GM19467 (cell line): Measurements from ENCODE around the gene CSNK2A1.
"Not testable (repeated sequence)": the region's sequence is repeated elsewhere in the genome, so short reads cannot be mapped to it uniquely, and the experiment has no call there.

Source experiments
- ATAC-seq: cut with Tn5 transposase; IDR thresholded peaks from one replicate; pipeline ENCODE4 v1.9.1; 2021; ENCODE audit warnings: mild to moderate bottlenecking, moderate library complexity; ENCODE audit not compliant: unreplicated experiment

CSNK2A1 gene

GRCh38 chr20:536426-537010 lies 7.1 kb downstream of the CSNK2A1 start:
- ATAC-seq, result no peak

GRCh38 chr20:535958-536357 lies 7.6 kb downstream of the CSNK2A1 start:
- ATAC-seq, result no peak

DNA sequence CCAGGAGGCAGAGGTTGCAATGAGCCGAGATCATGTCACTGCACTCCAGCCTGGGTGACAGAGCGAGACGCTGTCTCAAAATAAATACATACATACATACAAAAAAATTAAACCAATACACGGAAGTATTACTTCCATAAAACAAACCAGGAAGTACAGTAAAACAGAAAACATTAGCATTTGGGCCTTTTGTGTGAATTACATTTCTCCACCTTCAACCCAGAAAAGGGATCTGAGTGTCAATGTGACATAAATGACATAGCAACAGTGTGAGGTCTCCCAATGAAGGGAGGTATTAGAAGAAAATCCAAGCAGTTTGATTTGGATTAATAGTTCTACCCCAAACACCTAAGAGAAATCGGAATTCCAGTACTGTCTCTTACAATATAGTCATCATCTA lies 10.1 kb downstream of the CSNK2A1 start:
- no peak for ATAC-seq

DNA sequence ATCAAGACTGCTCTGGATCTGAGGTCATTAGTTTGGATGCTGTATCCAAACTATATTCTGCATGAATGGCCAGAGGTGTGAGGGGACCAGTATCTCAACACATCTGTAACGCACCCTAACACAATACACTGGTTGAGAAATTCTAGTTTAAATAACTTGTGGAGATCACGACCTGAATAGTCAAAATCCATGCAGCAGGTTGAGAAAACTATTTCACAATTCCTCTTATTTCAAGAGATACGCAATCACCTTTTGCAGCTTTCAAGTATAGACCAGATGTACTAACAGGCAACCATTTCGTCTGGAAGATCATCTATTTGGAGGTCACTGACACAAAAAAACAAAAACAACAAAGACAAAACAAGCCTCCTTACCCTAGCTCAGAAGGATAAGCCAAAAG lies 11.1 kb downstream of the CSNK2A1 start:
- no peak for ATAC-seq

DNA sequence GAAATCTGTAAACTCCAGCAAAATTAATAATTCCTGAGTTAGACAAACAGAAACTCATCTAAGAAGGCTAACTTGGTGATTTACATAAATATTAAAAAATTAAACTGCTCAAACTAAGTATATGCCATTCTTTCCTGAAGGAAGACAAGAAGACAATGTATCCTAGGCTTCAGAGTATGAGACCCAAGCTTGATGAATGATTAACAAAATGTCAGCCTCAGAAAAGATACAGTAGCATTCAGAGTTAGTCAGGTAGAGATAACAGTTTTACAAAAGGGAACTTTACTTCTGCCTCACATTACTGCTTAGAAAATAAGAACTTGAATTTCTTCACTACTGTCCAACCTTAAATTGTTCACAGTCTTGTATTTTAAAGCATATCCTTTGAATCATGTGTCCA lies 12.0 kb downstream of the CSNK2A1 start:
- no peak for ATAC-seq

- ATAC-seq, result no peak
These were observed 13.3 kb downstream of the CSNK2A1 start for GRCh38 chr20:530321-530720.

- ATAC-seq, result no peak
These were observed 14.5 kb downstream of the CSNK2A1 start for GRCh38 chr20:528923-529604.

DNA sequence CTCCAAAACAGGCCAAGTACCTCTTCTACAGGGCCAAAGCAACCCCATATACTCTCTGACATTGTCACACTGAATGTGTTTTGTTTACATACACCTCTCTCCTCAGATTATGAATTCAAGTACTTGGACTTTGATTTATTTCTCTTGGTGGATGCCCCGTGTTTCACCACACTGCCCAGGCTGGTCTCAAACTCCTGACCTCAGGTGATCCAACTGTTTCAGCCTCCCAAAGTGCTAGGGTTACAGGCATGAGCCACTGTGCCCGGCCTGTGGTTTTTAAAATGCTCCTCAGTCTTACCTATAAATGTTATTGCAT lies 16.1 kb downstream of the CSNK2A1 start:
- no peak for ATAC-seq

- ATAC-seq, result no peak
These were observed 21.7 kb downstream of the CSNK2A1 start for GRCh38 chr20:521860-522259.

DNA sequence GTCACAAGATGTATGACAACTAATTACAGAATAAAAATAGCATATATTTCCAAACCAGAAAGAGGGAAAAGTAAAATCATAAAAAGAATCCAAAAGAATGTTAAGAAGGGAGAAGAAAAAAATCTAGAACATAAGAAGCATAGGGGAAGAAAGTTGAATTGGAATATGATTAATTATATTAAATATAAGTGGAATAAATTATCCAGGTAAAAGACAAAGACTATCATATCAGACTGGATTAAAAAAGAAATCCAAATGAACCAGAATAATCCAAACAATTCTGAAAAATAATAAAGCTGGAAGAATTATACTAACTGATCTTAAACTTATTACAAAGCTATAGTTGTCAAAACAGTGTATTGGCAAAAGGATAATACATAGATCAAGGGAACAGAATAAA lies 23.6 kb downstream of the CSNK2A1 start:
- no peak for ATAC-seq

GRCh38 chr20:517221-517620 lies 26.4 kb downstream of the CSNK2A1 start:
- ATAC-seq, result no peak

DNA sequence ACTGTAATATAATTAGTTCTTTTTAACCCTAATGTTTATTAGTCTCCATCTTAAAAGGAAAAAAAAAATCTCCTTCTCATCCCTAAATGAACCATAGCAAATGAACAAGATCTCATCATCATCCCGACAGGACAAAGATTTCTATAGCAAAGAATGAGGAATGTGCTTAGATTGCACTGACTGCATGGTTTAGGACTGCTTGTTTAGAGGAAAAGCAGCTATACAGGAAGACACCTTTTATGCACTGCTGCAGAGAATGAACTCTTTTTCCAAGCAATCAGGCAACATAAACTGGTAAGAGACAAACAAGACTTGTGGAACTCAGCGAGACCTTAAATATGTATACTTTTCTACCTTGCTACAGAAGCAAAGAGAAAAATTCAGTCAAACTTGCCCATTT lies 26.8 kb downstream of the CSNK2A1 start:
- ATAC-seq, result no peak

DNA sequence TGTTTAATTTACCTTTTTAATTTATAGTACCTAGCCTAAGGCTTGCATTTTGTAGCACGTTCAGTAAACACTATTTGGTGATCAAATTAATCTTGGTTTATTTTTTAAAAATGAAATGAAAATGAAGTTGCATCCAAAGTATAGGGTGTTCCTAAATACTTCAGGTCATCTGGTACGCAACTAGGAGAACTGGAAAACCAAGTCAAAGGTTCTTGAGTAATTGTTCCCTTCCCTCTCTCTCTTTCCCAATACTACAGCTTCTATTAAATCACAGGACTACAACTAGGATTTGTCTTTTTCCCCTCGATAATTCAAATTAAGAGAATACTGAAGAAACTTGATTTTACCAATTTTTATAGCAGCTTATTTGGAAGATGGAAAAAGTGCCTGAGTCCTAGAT lies 27.9 kb downstream of the CSNK2A1 start:
- ATAC-seq, result no peak

DNA sequence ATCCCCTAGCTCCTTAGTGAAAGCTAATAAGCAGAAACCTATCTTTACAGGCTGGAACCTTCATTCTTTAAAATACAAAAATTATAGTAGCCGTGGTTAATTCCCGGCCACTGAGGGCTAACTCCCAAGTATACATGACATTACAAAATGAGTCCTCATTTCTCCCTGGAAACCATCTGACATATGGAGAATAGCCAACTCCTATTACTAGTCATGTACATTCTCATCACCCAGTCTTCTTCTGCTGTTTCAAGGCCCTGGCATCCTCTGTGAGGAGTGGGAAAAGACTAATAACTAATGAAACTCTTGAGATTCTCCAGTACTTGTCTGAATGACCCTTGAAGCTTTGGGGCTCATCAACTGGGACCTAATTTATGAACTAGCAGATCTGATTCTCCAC lies 30.2 kb downstream of the CSNK2A1 start:
- no peak for ATAC-seq

DNA sequence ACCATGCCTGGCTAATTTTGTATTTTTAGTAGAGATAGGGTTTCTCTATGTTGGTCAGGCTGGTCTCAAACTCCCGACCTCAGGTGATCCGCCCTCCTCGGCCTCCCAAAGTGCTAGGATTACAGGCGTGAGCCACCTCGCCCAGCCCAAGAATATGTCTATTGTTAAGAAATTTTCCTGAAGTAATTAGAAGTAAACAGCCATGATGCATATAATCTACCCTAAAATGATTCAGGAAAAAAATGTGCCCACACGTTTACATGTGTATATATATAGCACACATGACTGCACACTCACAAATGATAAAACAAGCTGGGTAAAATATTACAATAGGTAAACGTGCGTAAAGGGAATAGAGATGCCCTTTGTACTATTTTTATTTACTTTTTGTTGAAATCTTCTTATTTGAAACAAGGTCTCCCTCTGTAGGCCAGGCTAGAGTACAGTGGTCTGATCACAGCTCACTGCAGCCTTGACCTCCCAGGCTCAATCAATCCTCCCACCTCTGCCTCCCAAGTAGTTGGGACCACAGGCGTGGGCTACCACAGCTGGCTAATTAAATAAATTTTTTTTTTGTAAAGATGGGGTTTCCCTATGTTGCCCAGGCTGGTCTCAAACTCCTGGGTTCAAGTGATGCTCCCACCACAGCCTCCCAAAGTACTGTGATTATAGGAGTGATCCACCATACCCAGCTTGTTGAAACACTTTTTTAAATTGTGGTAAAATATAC lies 33.1 kb downstream of the CSNK2A1 start:
- ATAC-seq, result not testable (repeated sequence)

DNA sequence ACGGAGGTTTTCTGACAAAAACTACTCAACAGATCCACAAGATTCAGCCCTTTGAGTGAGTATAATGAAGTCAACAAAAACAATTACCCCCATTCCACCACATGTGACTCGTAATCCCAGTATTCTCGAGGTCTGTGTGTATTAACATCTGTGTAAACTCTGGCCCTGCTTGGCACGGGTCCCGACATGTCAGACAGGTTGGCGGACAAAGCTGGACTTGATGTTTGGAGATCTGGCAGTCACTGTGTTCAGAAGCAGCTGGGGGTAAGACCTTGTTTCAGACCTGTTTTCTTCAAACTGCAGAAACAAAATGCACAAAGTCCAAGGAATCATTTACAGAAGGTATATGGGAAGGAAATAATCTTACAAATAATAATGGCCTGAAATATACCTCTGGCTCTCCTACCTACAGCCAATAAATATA lies 35.2 kb downstream of the CSNK2A1 start:
- not testable (repeated sequence) for ATAC-seq

GRCh38 chr20:507761-508332 lies 35.7 kb downstream of the CSNK2A1 start:
- ATAC-seq, result no peak

DNA sequence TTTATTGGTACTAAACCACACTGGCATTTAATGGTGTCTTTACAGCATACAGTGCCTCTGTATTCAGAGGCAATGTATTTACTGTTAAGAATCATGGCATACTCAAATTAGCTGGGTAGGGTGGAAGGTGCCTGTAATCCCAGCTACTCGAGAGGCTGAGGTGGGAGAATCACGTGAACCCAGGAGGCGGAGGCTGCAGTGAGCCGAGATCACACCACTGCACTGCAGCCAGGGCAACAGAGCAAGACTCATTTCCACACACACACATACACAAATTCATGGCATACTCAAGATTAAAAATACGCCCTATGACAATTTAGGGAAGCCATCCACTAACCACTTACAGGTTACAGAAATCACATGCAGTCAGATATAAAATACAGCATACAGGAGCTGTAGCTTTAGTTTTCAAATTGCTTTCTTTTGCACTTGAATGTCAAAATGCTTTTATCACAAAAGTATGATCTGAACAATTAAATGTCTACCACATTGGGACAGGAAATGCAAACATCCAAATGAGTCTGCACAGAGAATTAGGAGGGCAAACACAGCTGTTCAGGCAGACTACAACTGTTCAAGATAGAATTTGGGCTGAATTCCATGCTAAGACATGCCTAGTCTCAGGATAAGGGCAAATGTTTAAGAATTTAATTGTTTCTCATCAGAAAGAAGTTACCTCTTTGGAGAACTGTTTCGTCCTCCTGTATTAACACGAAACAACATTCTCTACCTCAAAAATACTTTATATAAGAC lies 36.4 kb downstream of the CSNK2A1 start:
- ATAC-seq, result no peak

- no peak for ATAC-seq
These were observed 38.9 kb downstream of the CSNK2A1 start for GRCh38 chr20:504632-505075.

GRCh38 chr20:503048-503737 lies 40.4 kb downstream of the CSNK2A1 start:
- no peak for ATAC-seq

DNA sequence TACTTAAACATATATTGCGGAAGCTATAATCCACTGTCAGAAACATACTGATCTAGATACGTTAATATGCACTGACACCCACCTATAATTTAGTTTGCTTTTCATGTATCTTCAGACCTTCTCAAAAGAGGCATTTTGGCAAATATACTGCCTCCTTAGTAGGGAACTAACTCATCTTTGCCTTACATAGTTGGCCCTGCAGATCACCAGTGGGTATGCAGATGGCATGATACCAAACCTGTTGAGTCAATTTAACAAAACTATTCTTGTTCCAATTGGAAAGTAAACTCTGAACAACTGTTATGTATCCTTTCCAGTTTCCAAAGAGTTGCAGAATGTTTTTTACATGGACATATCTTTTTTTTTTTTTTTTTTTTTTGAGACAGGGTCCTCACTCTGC lies 45.6 kb downstream of the CSNK2A1 start:
- no peak for ATAC-seq
